GM10266 (cell line): ENCODE data around the gene DSCAML1.

Experiments
- DNase-seq: peaks from one replicate; pipeline ENCODE4 v3.0.0; 2012; ENCODE audit errors: extremely low spot score
- CTCF ChIP-seq: IDR thresholded peaks from 2 replicates; pipeline ENCODE4 v1.5.1; 2012; ENCODE audit warnings: mild to moderate bottlenecking, low read depth; ENCODE audit not compliant: control insufficient read depth, insufficient read depth; ENCODE audit errors: missing control alignments

The DSCAML1 gene

GRCh38 chr11:117582433-117582832, 214.6 kb downstream of the DSCAML1 start:
- DNase-seq: no peak
- TF ChIP-seq CTCF: no peak

DNA sequence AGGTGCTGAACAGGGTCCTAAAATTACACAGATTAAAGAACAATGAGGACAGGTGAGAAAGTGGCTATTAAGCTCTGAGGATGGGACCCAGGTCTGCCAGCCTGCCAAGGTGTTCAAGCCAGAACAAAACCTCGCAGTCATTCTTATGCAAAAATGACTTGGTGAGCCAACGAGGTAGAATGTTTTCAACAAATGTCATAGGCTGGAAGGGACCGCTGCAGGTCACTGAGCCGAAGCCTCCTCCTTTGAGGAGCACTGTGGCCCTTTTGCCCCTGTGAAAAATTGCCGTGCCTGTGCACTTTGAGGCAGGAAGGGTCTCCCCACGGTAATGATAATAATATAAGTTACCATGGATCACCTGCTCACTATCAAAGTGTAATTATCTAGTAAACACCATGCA, 216.2 kb downstream of the DSCAML1 start:
- no peak for DNase-seq
- TF ChIP-seq CTCF: no peak

- no peak for DNase-seq
- no peak for TF ChIP-seq CTCF
These were observed 217.9 kb downstream of the DSCAML1 start for GRCh38 chr11:117579161-117579560.

DNA sequence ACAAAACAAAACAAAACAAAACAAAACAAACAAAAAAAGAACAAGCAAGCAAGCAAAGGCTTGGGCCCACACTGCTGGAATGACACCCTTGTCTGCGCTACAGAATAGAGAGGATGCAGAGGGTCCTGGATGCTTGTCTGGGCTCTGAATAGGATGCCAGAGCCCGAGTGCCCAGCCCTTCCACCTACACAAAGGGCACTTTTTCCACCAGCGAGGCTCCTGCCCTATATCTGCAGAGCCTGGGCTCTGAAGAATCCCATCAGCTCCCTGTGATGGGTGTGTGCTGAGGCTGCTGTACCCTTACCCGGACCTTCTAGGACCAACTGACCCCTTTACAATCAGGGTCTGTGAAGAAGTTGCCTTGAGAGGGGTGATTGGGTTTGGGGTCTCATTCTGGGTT, 221.2 kb downstream of the DSCAML1 start:
- no peak for TF ChIP-seq CTCF
- no peak for DNase-seq

- DNase-seq: no peak
- no peak for TF ChIP-seq CTCF
These were observed 222.5 kb downstream of the DSCAML1 start for GRCh38 chr11:117574551-117574950.

- no peak for TF ChIP-seq CTCF
- DNase-seq: no peak
These were observed 223.7 kb downstream of the DSCAML1 start for GRCh38 chr11:117573326-117573725.

GRCh38 chr11:117572671-117573070, 224.3 kb downstream of the DSCAML1 start:
- no peak for DNase-seq
- no peak for TF ChIP-seq CTCF
